Astrocyte (in vitro differentiated cells and primary cell): ENCODE data around the gene LAMA4. TPM values are rescaled to one million over a fixed set of nuclear protein-coding genes. Genes with fewer than 3 reads are reported as not detected.

Experiments
- DNase-seq: peaks from one replicate; pipeline ENCODE4 v3.0.0-alpha.2; 2010; ENCODE audit warnings: low read depth
- FAIRE-seq: peaks from 2 replicates; lab custom pipeline; 2011; peaks lifted over from hg19 to GRCh38; lab: Jason Lieb, UNC
- H2AFZ ChIP-seq: 2 replicates; pipeline ENCODE4 v1.6.0; 2012; ENCODE audit warnings: low read depth, low read length, inconsistent platforms
- H3K27ac ChIP-seq: 2 replicates; pipeline ENCODE4 v1.5.1; 2011; ENCODE audit warnings: low read depth, low read length, inconsistent platforms
- H3K27me3 ChIP-seq: 2 replicates; pipeline ENCODE4 v1.6.0; 2011; ENCODE audit warnings: low read length, inconsistent platforms; ENCODE audit not compliant: insufficient read depth
- H3K36me3 ChIP-seq: 2 replicates; pipeline ENCODE4 v1.5.1; 2011; ENCODE audit warnings: low read length, inconsistent platforms; ENCODE audit not compliant: insufficient read depth
- H3K4me1 ChIP-seq: 2 replicates; pipeline ENCODE4 v1.5.1; 2011; ENCODE audit warnings: low read length, inconsistent platforms; ENCODE audit not compliant: insufficient read depth
- H3K4me2 ChIP-seq: 2 replicates; pipeline ENCODE4 v1.6.0; 2012; ENCODE audit warnings: low read length, inconsistent platforms
- H3K4me3 ChIP-seq: 2 replicates; pipeline ENCODE4 v1.5.1; 2011; ENCODE audit warnings: low read depth, mild to moderate bottlenecking, low read length, inconsistent platforms; ENCODE audit not compliant: insufficient read depth
- H3K79me2 ChIP-seq: 2 replicates; pipeline ENCODE4 v1.6.0; 2012; ENCODE audit warnings: mild to moderate bottlenecking, low read length, inconsistent platforms; ENCODE audit not compliant: insufficient read depth
- H3K9ac ChIP-seq: 2 replicates; pipeline ENCODE4 v1.6.0; 2012; ENCODE audit warnings: mild to moderate bottlenecking, low read length, inconsistent platforms
- H3K9me3 ChIP-seq: 2 replicates; pipeline ENCODE4 v1.5.1; 2012; ENCODE audit warnings: low read depth, mild to moderate bottlenecking, low read length, inconsistent platforms; ENCODE audit not compliant: insufficient read depth
- H4K20me1 ChIP-seq: 2 replicates; pipeline ENCODE4 v1.6.0; 2012; ENCODE audit warnings: low read length, inconsistent platforms; ENCODE audit not compliant: insufficient read depth
- H3K27ac Mint-ChIP-seq: one replicate; pipeline ENCODE4 v1.8.0; 2021; ENCODE audit warnings: mild to moderate bottlenecking, mixed read lengths; ENCODE audit not compliant: unreplicated experiment
- H3K27me3 Mint-ChIP-seq: one replicate; pipeline ENCODE4 v1.8.0; 2021; ENCODE audit warnings: low read depth, mixed read lengths; ENCODE audit not compliant: unreplicated experiment
- H3K36me3 Mint-ChIP-seq: one replicate; pipeline ENCODE4 v1.8.0; 2021; ENCODE audit warnings: low read depth, mixed read lengths; ENCODE audit not compliant: unreplicated experiment
- H3K4me1 Mint-ChIP-seq: one replicate; pipeline ENCODE4 v1.8.0; 2021; ENCODE audit warnings: low read depth, mixed read lengths; ENCODE audit not compliant: unreplicated experiment
- H3K4me3 Mint-ChIP-seq: one replicate; pipeline ENCODE4 v1.8.0; 2021; ENCODE audit warnings: mild to moderate bottlenecking, moderate library complexity, mixed read lengths; ENCODE audit not compliant: unreplicated experiment
- H3K9me3 Mint-ChIP-seq: one replicate; pipeline ENCODE4 v1.8.0; 2021; ENCODE audit warnings: mild to moderate bottlenecking, mixed read lengths; ENCODE audit not compliant: unreplicated experiment
- EZH2 ChIP-seq: IDR thresholded peaks from 2 replicates; pipeline ENCODE4 v1.6.1; 2012; ENCODE audit warnings: mild to moderate bottlenecking, low read length, inconsistent platforms; ENCODE audit not compliant: insufficient read depth
- total RNA-seq: library from RNA; stranded (reverse); gene quantifications from 2 replicates; pipeline ENCODE4 v1.2.1, GENCODE V29; 2021
- TF ChIP-seq, protein P1 (sequence below): IDR thresholded peaks from 2 replicates; pipeline ENCODE4 v1.5.1; 2011; ENCODE audit warnings: low read depth, mild to moderate bottlenecking, inconsistent platforms, low read length, moderate library complexity; ENCODE audit not compliant: insufficient read depth

The LAMA4 gene
- total RNA-seq, 1 donor from 2014 or later = 2.0 TPM

DNA sequence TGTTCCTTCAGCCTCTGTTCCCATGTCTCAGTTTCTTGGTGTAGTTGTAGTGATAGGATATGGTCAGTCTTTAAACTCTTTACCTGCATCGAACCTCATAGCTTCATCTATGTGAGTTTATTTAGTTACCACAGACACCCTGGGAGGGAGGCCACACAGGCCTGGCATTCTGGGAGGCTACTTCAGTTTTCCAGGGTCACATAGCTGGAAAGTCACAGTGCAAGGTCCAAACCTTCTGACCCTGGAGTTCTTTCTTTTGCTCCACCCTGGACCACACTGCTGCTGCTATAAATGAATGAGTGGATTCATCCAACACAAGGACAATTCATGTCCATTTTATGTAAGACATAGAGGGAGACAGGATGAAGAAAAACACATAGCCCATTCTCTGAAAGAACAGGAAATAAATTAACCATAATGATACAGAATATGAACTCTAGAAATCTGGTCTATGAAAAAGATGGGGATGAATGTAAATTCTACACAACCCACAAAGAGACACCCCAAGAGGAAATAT lies 60.8 kb downstream of the LAMA4 start:
- H3K9me3 Mint-ChIP-seq = no peaks in the 10 kb centered on the region
- H3K4me1 Mint-ChIP-seq = peaks cover 2% of the 10 kb centered on the region
- H3K9me3 ChIP-seq = no peaks in the 10 kb centered on the region
- no peak overlapping the region for H2AFZ ChIP-seq
- H3K27ac Mint-ChIP-seq = no peak overlapping the region
- DNase-seq = no peak
- peaks cover 5% of the 10 kb centered on the region for H3K27me3 Mint-ChIP-seq
- no peaks in the 10 kb centered on the region for H3K36me3 Mint-ChIP-seq
- no peak for FAIRE-seq
- peaks cover 8% of the 10 kb centered on the region for H3K4me1 ChIP-seq
- H3K27me3 ChIP-seq = no peaks in the 10 kb centered on the region
- no peak overlapping the region for H3K4me3 Mint-ChIP-seq
- no peak overlapping the region for H3K4me2 ChIP-seq
- H3K4me3 ChIP-seq = no peak overlapping the region
- no peaks in the 10 kb centered on the region for H3K79me2 ChIP-seq
- TF ChIP-seq EZH2 = no peak
- TF ChIP-seq, protein P1, sequence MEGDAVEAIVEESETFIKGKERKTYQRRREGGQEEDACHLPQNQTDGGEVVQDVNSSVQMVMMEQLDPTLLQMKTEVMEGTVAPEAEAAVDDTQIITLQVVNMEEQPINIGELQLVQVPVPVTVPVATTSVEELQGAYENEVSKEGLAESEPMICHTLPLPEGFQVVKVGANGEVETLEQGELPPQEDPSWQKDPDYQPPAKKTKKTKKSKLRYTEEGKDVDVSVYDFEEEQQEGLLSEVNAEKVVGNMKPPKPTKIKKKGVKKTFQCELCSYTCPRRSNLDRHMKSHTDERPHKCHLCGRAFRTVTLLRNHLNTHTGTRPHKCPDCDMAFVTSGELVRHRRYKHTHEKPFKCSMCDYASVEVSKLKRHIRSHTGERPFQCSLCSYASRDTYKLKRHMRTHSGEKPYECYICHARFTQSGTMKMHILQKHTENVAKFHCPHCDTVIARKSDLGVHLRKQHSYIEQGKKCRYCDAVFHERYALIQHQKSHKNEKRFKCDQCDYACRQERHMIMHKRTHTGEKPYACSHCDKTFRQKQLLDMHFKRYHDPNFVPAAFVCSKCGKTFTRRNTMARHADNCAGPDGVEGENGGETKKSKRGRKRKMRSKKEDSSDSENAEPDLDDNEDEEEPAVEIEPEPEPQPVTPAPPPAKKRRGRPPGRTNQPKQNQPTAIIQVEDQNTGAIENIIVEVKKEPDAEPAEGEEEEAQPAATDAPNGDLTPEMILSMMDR = no peak
- no peak overlapping the region for H3K9ac ChIP-seq
- H3K27ac ChIP-seq = no peak overlapping the region
- no peaks in the 10 kb centered on the region for H4K20me1 ChIP-seq
- no peaks in the 10 kb centered on the region for H3K36me3 ChIP-seq

DNA sequence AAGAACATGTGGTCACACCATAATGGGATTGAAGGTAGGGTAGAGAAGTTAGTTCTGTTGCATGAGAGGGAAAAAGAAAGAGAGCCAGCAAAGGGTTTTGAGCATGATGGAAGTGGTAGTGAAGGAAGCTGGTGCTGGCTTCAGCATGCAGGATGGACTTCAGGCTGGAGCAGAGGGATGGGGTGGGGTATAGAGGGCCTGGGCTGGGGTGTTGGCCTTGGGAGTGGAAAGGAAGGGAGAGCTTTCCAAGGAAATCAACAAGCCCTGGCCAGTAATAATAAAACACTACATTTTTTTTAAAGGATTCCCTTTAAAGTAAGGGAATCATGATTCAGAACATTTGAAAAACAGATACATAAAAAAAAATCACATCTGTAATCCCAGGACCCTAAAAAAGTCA lies 61.2 kb downstream of the LAMA4 start:
- Mint-ChIP-seq H3K9me3 (no peaks in the 10 kb centered on the region), H3K4me3 (no peak overlapping the region), H3K4me1 (peaks cover 2% of the 10 kb centered on the region), H3K36me3 (no peaks in the 10 kb centered on the region), H3K27me3 (peaks cover 5% of the 10 kb centered on the region), H3K27ac (no peak overlapping the region)
- Histone ChIP-seq H3K79me2 (no peaks in the 10 kb centered on the region), H3K27me3 (no peaks in the 10 kb centered on the region), H2AFZ (no peak overlapping the region), H3K4me2 (no peak overlapping the region), H3K27ac (no peak overlapping the region), H3K9ac (no peak overlapping the region), H3K4me1 (peaks cover 8% of the 10 kb centered on the region), H4K20me1 (no peaks in the 10 kb centered on the region), H3K36me3 (no peaks in the 10 kb centered on the region), H3K9me3 (no peaks in the 10 kb centered on the region), H3K4me3 (no peak overlapping the region)
- FAIRE-seq (no peak), DNase-seq (no peak)
- no peak for TF ChIP-seq EZH2
- TF ChIP-seq, protein P1 = no peak

DNA sequence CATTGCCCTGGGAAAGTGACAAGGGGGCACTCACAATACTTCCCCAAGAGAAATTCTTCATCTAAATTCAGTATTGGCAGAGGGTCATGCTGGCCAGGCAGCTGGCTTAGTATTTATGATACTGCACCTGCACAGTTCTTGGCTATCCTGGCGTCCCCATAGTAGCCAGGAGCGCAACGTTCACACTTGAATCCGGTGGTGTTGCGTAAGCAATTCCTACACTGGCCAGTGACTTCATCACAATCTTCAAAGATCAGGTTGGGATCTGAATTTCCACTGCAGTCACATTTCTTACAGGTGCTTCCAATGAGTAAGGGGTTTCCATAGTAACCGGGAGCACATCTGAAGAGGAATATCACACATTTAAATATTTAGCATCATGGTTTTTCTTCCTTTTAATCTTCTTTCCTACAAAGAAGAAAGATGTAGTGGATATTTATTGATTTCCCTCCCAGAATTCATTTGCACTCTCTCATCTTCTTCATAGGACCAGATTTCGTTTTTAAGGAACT lies 62.8 kb downstream of the LAMA4 start:
- no peaks in the 10 kb centered on the region for H3K9me3 Mint-ChIP-seq
- Histone ChIP-seq H3K4me2 (no peak overlapping the region), H3K27me3 (no peaks in the 10 kb centered on the region), H3K36me3 (no peaks in the 10 kb centered on the region), H2AFZ (no peak overlapping the region), H3K27ac (no peak overlapping the region), H3K9me3 (no peaks in the 10 kb centered on the region), H3K79me2 (no peaks in the 10 kb centered on the region), H3K4me3 (no peak overlapping the region), H3K9ac (no peak overlapping the region), H4K20me1 (no peaks in the 10 kb centered on the region), H3K4me1 (peaks cover 8% of the 10 kb centered on the region)
- H3K27me3 Mint-ChIP-seq = peaks cover 5% of the 10 kb centered on the region
- DNase-seq (no peak), FAIRE-seq (no peak)
- H3K27ac Mint-ChIP-seq = no peak overlapping the region
- peaks cover 2% of the 10 kb centered on the region for H3K4me1 Mint-ChIP-seq
- no peaks in the 10 kb centered on the region for H3K36me3 Mint-ChIP-seq
- H3K4me3 Mint-ChIP-seq = no peak overlapping the region
- no peak for TF ChIP-seq EZH2
- TF ChIP-seq, protein P1 = no peak
